Uterus (tissue), 4 donors: Measurements from ENCODE around the gene ZNF827. TPM values are rescaled to one million over a fixed set of nuclear protein-coding genes. Genes with fewer than 3 reads are reported as not detected.

ENCODE experiments used
- DNase-seq, 2 donors: peaks; one replicate each; pipeline ENCODE4 v3.0.0-alpha.2; 2019 to 2020
- H3K27ac ChIP-seq, 2 donors: fragments of 200-600 bp; sonication (generic); 1 replicate in 1 of 2; 2 replicates in 1 of 2; pipeline ENCODE4 v1.5.1; 2016 to 2018
- H3K27me3 ChIP-seq, 2 donors: fragments of 200-600 bp; sonication (generic); one replicate each; pipeline ENCODE4 v1.5.1; 2018 to 2019; ENCODE audit warnings: control low read depth in 1 of 2
- H3K36me3 ChIP-seq, 2 donors: fragments of 200-600 bp; sonication (generic); one replicate each; pipeline ENCODE4 v1.5.1; 2019; ENCODE audit warnings: control low read depth in 1 of 2
- H3K4me1 ChIP-seq, 2 donors: fragments of 200-600 bp; sonication (generic); one replicate each; pipeline ENCODE4 v1.5.1; 2018 to 2019; ENCODE audit warnings: control low read depth in 1 of 2
- H3K4me3 ChIP-seq, 2 donors: fragments of 200-600 bp; sonication (generic); 1 replicate in 1 of 2; 2 replicates in 1 of 2; pipeline ENCODE4 v1.5.1; 2018 to 2019; ENCODE audit warnings: mild to moderate bottlenecking in 1 of 2
- H3K9me3 ChIP-seq, 2 donors: fragments of 200-600 bp; sonication (generic); one replicate each; pipeline ENCODE4 v1.5.1; 2019; ENCODE audit warnings: control low read depth in 1 of 2
- POLR2A ChIP-seq, 2 donors: fragments of 450-650 bp; IDR thresholded peaks; one replicate each; pipeline ENCODE4 v1.6.1; 2016; ENCODE audit warnings: antibody characterized with exemption in 2 of 2, mild to moderate bottlenecking in 1 of 2, moderate library complexity in 1 of 2
- intact Hi-C: fragments of 100-400 bp; cut with DNase I; formaldehyde crosslinking; loops from one replicate; pipeline ENCODE4 v1.15.1; 2023; ENCODE audit warnings: low total_unique reads
- total RNA-seq, 4 donors: library from RNA; depleted of rRNA in 3 of 4; stranded (reverse); fragments of >200 nt in 3 of 4; gene quantifications; one replicate each; pipeline versions ENCODE4 v1.1.0 to v1.2.4, GENCODE V29; 2014 to 2023
- TF ChIP-seq, protein P1 (sequence below), 4 experiments: fragments of 200-600 bp in 2 of 4; fragments of 450-650 bp in 2 of 4; sonication (generic) in 2 of 4; IDR thresholded peaks; one replicate each; pipeline ENCODE4 v1.5.1; 2016 to 2019; ENCODE audit warnings: antibody characterized with exemption in 4 of 4, mild to moderate bottlenecking in 2 of 4, moderate library complexity in 1 of 4
- donor health status: DM: yes; HTN: yes; CAD: no.

The ZNF827 gene
- total RNA-seq, 4 donors from 2014 or later: 2.9 to 33.1 (median 14.2) TPM

DNA sequence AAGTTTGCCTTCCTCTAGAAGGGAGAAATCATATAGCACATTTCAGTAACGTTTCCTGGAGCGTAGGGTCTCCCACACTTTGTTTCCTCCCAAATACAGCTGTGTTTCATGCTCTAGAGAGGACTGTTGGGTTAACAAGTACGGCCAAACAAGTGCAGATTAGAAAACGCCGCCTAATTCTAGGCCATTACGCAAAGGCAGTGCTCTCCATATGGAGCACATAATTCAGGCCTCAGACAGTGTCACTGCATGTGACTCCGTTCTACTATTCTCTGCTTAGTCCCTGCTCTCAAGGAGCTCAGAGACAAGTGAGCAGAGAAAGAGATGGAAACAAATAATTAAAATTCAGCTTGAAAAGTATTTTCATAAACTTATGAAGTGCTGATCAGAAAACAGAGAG is 11.6 kb downstream of the ZNF827 start:
- H3K9me3 ChIP-seq: no peaks in the 10 kb centered on the region
- no peaks in the 10 kb centered on the region for H3K4me1 ChIP-seq
- TF ChIP-seq, protein P1, sequence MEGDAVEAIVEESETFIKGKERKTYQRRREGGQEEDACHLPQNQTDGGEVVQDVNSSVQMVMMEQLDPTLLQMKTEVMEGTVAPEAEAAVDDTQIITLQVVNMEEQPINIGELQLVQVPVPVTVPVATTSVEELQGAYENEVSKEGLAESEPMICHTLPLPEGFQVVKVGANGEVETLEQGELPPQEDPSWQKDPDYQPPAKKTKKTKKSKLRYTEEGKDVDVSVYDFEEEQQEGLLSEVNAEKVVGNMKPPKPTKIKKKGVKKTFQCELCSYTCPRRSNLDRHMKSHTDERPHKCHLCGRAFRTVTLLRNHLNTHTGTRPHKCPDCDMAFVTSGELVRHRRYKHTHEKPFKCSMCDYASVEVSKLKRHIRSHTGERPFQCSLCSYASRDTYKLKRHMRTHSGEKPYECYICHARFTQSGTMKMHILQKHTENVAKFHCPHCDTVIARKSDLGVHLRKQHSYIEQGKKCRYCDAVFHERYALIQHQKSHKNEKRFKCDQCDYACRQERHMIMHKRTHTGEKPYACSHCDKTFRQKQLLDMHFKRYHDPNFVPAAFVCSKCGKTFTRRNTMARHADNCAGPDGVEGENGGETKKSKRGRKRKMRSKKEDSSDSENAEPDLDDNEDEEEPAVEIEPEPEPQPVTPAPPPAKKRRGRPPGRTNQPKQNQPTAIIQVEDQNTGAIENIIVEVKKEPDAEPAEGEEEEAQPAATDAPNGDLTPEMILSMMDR (IDR thresholded peaks at IDR 0.05): no peak
- no peak for TF ChIP-seq POLR2A (IDR thresholded peaks at IDR 0.05)
- intact Hi-C loops: no loop called here
- H3K27me3 ChIP-seq: no peaks in the 10 kb centered on the region
- H3K4me3 ChIP-seq: no peak overlapping the region
- H3K36me3 ChIP-seq: no peaks in the 10 kb centered on the region
- no peak for DNase-seq
- H3K27ac ChIP-seq: no peak overlapping the region

DNA sequence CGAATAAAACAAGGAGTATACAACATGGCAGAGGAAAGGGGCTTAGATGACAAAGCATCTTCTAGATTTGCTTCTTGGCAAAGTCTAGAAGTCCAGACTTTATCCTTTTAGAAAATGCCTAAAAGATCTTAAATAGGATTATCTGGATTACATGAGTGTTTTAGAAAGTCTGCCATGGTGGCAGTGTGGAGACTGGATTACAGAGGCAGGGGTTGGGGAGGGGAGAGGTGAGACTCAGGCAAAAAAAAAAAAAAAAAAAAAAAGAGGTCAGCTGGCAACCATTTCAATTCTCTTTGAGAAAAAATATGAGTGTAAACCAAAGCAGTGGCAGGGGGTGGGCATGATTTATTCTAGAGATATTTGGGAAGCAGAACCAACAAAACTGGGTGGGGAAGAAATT is 17.4 kb downstream of the ZNF827 start:
- DNase-seq: no peak
- Histone ChIP-seq H3K4me1 (no peaks in the 10 kb centered on the region), H3K9me3 (no peaks in the 10 kb centered on the region), H3K4me3 (no peak overlapping the region), H3K36me3 (no peaks in the 10 kb centered on the region), H3K27me3 (no peaks in the 10 kb centered on the region), H3K27ac (peak overlapping the region in 1 of 2 donors; percentile 59)
- no peak for TF ChIP-seq POLR2A (IDR thresholded peaks at IDR 0.05)
- TF ChIP-seq, protein P1 (IDR thresholded peaks at IDR 0.05): no peak
- intact Hi-C loops: no loop called here

- Histone ChIP-seq H3K27ac (peak overlapping the region; percentile 6 to 59), H3K4me3 (no peak overlapping the region), H3K9me3 (no peaks in the 10 kb centered on the region), H3K4me1 (no peaks in the 10 kb centered on the region), H3K27me3 (no peaks in the 10 kb centered on the region), H3K36me3 (no peaks in the 10 kb centered on the region)
- no peak for TF ChIP-seq POLR2A (IDR thresholded peaks at IDR 0.05)
- TF ChIP-seq, protein P1 (IDR thresholded peaks at IDR 0.05): no peak
- intact Hi-C loops: no loop called here
- DNase-seq: peak in 1 of 2 donors; percentile 30
Measured at GRCh38 chr4:145920205-145920604, 18.4 kb downstream of the ZNF827 start.

DNA sequence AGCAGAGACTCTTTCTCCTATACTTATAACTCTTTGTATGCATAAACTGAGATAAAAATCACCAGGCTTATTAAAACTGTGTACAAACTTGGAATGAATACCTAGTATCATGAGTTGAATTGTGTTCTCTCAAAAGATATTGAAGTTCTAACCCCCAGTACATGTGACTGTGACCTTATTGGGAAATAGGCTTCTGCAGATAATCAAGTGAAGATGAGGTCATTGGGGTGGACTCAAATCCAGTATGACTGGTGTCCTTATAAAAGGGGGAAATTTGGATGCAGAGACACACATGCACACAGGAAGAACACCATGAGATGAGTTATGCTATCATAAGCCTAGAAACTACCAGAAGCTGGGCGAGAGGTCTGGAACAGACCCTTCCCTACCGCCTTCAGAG is 26.2 kb downstream of the ZNF827 start:
- no peaks in the 10 kb centered on the region for H3K36me3 ChIP-seq
- H3K4me1 ChIP-seq: no peaks in the 10 kb centered on the region
- no peaks in the 10 kb centered on the region for H3K27me3 ChIP-seq
- TF ChIP-seq, protein P1 (IDR thresholded peaks at IDR 0.05): no peak
- no peak for TF ChIP-seq POLR2A (IDR thresholded peaks at IDR 0.05)
- H3K27ac ChIP-seq: no peak overlapping the region
- intact Hi-C loops: no loop called here
- no peaks in the 10 kb centered on the region for H3K9me3 ChIP-seq
- DNase-seq: no peak
- no peak overlapping the region for H3K4me3 ChIP-seq

DNA sequence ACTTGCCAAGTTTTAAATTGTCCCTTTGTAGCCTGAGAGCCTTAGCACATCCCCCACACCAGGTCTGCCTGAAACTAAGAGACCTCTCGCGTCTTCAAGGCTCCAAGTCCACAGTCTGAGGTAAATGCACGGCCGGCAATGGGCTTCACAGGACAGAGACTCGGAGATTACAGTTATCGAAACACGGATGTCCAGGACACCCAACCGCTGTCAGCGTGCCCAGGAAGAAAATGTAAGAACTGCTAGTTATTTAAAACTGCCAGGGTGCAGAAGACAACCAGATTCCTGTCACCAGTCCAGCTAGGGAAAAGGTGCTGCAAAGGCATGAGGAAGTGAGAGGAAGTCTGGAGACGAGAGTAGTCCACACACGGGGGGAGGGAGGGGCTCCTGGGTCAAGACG is 28.9 kb downstream of the ZNF827 start:
- Histone ChIP-seq H3K27ac (peak overlapping the region; percentile 67 to 68), H3K36me3 (no peaks in the 10 kb centered on the region), H3K9me3 (no peaks in the 10 kb centered on the region), H3K4me1 (no peaks in the 10 kb centered on the region), H3K4me3 (peak overlapping the region; percentile 23 to 39), H3K27me3 (no peaks in the 10 kb centered on the region)
- peak; percentile 26 to 50 for DNase-seq
- TF ChIP-seq, protein P1 (IDR thresholded peaks at IDR 0.05): no peak
- no peak for TF ChIP-seq POLR2A (IDR thresholded peaks at IDR 0.05)
- intact Hi-C loops: no loop called here
